SJSA1 (cell line): ENCODE results near the gene NNT. TPM values are rescaled to one million over a fixed set of nuclear protein-coding genes. Genes with fewer than 3 reads are reported as not detected.
"Not testable (repeated sequence)": the region's sequence is repeated elsewhere in the genome, so short reads cannot be mapped to it uniquely, and the experiment has no call there.

Experiments used
- DNase-seq, 2 experiments: peaks; one replicate each; pipeline ENCODE4 v3.0.0-alpha.2; 2015 to 2020; ENCODE audit warnings: low spot score in 2 of 2, low read depth in 1 of 2
- H3K27ac ChIP-seq: fragments of 250-450 bp; sonication (Bioruptor Pico); 2 replicates; pipeline ENCODE4 v1.5.1; 2020; ENCODE audit warnings: mild to moderate bottlenecking, moderate library complexity
- H3K27me3 ChIP-seq: fragments of 250-450 bp; sonication (Bioruptor Pico); replicated peaks from 2 replicates; pipeline ENCODE4 v1.5.1; 2020; ENCODE audit warnings: mild to moderate bottlenecking, moderate library complexity
- H3K36me3 ChIP-seq: fragments of 250-450 bp; sonication (Bioruptor Pico); 2 replicates; pipeline ENCODE4 v1.5.1; 2020; ENCODE audit warnings: mild to moderate bottlenecking
- H3K4me1 ChIP-seq: fragments of 250-450 bp; sonication (Bioruptor Pico); replicated peaks from 2 replicates; pipeline ENCODE4 v1.6.1; 2021; ENCODE audit warnings: mild to moderate bottlenecking
- H3K4me3 ChIP-seq: fragments of 250-450 bp; sonication (Bioruptor Pico); 2 replicates; pipeline ENCODE4 v1.5.1; 2020; ENCODE audit warnings: mild to moderate bottlenecking
- H3K9me3 ChIP-seq: fragments of 250-450 bp; sonication (Bioruptor Pico); replicated peaks from 2 replicates; pipeline ENCODE4 v1.5.1; 2020; ENCODE audit warnings: mild to moderate bottlenecking
- total RNA-seq: library from RNA; depleted of rRNA; stranded (reverse); fragments of >200 nt; shearing (Covaris generic); gene quantifications from 2 replicates; pipeline ENCODE4 v1.2.3, GENCODE V29; 2014

Gene NNT
- total RNA-seq, 1 experiment from 2014 or later = 97.4 TPM

DNA sequence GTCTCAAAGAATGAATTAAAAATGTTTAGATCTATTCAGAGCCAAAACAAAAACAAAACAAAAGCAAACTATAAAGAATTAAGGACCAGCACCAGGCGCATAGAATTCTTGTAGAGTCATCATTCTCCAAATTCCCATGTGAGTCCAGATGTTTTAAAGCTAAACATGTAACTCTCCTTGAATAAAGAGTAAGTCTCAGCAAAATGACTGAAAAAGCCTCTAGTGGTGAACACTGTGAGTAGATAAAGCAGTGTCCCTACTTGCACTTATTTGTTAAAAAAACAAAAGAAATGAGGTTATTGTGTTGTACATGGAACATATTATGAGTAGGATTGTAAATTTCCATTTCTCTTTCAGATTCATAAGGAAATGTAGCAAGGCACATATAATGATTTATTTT is 44.0 kb downstream of the NNT start:
- no peak for DNase-seq
- peaks cover 23% of the 10 kb centered on the region for H3K4me1 ChIP-seq
- peaks cover 49% of the 10 kb centered on the region for H3K36me3 ChIP-seq

DNA sequence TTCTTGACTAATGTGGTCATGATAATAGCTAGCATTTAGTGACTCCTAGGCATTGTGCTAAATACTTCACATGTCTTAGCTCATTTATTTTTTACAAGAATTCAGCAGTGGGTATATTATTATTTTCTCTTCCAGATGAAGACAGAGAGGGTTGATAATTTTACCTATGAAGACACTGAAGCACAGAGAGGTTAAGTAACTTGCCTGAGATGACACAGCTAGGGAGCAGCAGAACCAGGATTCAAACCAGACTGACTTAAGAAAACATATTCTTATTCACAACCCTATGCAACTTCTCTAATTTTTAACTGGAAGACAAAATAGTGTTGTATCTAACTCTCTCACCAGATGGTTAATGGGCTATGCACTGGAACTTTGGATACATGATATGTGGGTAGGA is 44.8 kb downstream of the NNT start:
- H3K27me3 ChIP-seq = no peaks in the 10 kb centered on the region
- no peak overlapping the region for H3K4me3 ChIP-seq
- peaks cover 55% of the 10 kb centered on the region for H3K36me3 ChIP-seq
- no peak for DNase-seq
- no peaks in the 10 kb centered on the region for H3K9me3 ChIP-seq
- H3K4me1 ChIP-seq = peaks cover 22% of the 10 kb centered on the region
- H3K27ac ChIP-seq = no peak overlapping the region

More for the DNA sequence above, 44.0 kb downstream of the NNT start:
- Histone ChIP-seq H3K9me3 (no peaks in the 10 kb centered on the region), H3K27me3 (no peaks in the 10 kb centered on the region), H3K27ac (no peak overlapping the region), H3K4me3 (no peak overlapping the region)

DNA sequence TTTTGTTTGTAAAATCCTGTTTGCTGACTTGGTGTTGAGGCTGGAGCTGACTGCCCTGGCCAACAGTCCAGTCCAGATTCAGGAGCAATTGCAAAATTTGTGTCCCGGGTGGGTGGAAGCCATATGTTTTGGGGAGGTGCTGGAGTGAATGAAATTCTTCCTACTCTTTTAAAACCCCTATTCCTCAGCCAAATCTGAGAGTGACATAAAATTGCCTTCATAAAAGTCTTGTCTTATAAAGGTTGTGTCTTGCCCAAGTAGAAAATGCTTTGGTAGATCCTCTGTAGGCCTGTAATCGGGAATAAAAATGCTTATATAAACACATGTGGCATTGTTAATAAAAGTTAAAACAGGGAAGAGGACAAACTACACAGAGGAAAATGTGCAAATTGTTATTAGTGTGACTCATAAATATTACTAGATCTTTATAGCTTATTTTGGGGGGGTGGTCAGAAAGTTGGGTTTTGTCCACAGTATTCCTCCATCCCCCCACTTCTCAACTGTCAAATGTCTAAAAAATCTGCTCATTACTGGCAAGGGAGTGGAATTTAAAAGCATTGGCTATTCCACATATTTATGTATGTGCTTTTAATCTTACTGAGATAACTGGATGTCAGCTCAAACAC is 45.6 kb downstream of the NNT start:
- H3K36me3 ChIP-seq = peaks cover 60% of the 10 kb centered on the region
- peaks cover 13% of the 10 kb centered on the region for H3K4me1 ChIP-seq
- no peaks in the 10 kb centered on the region for H3K27me3 ChIP-seq
- no peak overlapping the region for H3K4me3 ChIP-seq
- H3K27ac ChIP-seq = no peak overlapping the region
- no peaks in the 10 kb centered on the region for H3K9me3 ChIP-seq
- no peak for DNase-seq

GRCh38 chr5:43649256-43649655 is 46.3 kb downstream of the NNT start:
- H3K9me3 ChIP-seq = no peaks in the 10 kb centered on the region
- H3K36me3 ChIP-seq = peaks cover 60% of the 10 kb centered on the region
- no peak overlapping the region for H3K4me3 ChIP-seq
- no peaks in the 10 kb centered on the region for H3K27me3 ChIP-seq
- no peak overlapping the region for H3K27ac ChIP-seq
- DNase-seq = no peak
- peaks cover 13% of the 10 kb centered on the region for H3K4me1 ChIP-seq

GRCh38 chr5:43652537-43653302 is 49.7 kb downstream of the NNT start:
- Histone ChIP-seq H3K27me3 (no peaks in the 10 kb centered on the region), H3K27ac (no peak overlapping the region), H3K4me1 (peaks cover 15% of the 10 kb centered on the region), H3K36me3 (peaks cover 74% of the 10 kb centered on the region), H3K9me3 (no peaks in the 10 kb centered on the region), H3K4me3 (no peak overlapping the region)
- no peak for DNase-seq

- Histone ChIP-seq H3K27ac (peak overlapping the region; percentile 45), H3K9me3 (no peaks in the 10 kb centered on the region), H3K36me3 (peaks cover 50% of the 10 kb centered on the region), H3K4me1 (peaks cover 14% of the 10 kb centered on the region), H3K27me3 (no peaks in the 10 kb centered on the region), H3K4me3 (no peak overlapping the region)
- peak in 1 of 2 experiments; percentile 62 for DNase-seq
These were observed 55.5 kb downstream of the NNT start for GRCh38 chr5:43658509-43658908.

DNA sequence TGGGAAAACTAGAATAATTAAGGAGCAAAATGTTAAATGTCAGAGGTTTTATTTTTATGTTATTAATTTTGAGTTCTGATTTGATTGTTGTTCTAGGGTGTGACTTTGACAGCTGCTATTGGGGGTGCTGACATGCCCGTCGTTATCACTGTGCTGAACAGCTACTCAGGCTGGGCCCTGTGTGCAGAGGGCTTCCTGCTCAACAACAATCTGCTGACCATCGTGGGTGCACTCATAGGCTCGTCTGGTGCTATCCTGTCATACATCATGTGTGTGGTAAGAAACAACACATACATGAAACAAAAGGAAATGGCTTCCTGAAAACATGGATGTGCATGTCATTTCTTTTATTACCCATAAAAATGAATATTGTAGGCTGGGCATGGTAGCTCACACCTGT is 56.1 kb downstream of the NNT start:
- Histone ChIP-seq H3K4me3 (no peak overlapping the region), H3K36me3 (peaks cover 56% of the 10 kb centered on the region), H3K4me1 (peaks cover 14% of the 10 kb centered on the region), H3K27ac (peak overlapping the region; percentile 45; the same call in 1 of the 2 replicates), H3K9me3 (no peaks in the 10 kb centered on the region), H3K27me3 (no peaks in the 10 kb centered on the region)
- DNase-seq = no peak

DNA sequence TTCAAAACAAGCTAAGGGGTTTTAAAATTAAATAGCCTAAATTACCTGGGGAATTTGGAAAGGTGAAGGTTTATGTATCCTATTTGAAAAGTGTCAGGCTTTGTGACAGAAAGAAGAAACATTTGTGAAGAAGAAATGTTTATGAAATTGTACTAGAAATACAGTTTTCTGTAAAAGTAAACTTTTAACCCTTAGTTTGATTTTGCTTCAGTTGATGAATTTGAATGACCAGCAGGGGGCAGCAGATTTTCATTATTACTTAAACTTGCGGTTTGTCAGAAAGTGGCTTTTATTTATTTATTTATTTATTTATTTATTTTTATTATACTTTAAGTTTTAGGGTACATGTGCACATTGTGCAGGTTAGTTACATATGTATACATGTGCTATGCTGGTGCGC is 58.1 kb downstream of the NNT start:
- Histone ChIP-seq H3K27me3 (no peaks in the 10 kb centered on the region), H3K9me3 (no peaks in the 10 kb centered on the region), H3K27ac (no peak overlapping the region), H3K36me3 (peaks cover 57% of the 10 kb centered on the region), H3K4me3 (no peak overlapping the region), H3K4me1 (peaks cover 14% of the 10 kb centered on the region)
- DNase-seq = no peak

- Histone ChIP-seq H3K4me1 (peaks cover under 1% of the 10 kb centered on the region; the same call in 1 of the 2 replicates), H3K27me3 (no peaks in the 10 kb centered on the region), H3K4me3 (no peak overlapping the region), H3K9me3 (no peaks in the 10 kb centered on the region), H3K36me3 (peaks cover 45% of the 10 kb centered on the region), H3K27ac (no peak overlapping the region)
- no peak for DNase-seq
These were observed 60.9 kb downstream of the NNT start for GRCh38 chr5:43663916-43664315.

DNA sequence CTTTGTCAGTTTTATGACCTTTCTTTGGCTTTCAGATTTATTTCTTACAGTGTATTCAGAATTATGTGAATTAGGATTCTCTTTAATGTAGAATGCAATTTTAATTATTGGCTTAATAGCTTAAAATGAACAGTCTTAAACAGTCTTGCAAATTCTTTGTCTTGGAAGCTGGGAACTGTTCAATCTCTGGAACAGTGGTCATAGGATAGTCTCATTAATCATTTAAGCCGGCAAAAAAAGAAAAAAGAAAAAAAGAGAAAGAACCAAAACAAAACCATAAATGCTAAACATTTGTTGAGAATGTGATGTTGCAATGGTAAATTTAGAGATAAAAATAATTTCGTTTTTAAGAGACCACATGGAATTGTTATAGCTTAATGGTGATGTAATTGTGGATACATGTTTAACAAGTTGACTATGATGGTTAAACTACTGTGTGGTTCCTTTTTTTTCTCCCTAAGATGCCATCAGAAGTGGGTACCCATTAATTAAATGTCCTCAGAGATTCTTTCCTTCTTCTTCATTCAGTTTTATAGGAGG is 61.6 kb downstream of the NNT start:
- no peak overlapping the region for H3K4me3 ChIP-seq
- DNase-seq = no peak
- no peaks in the 10 kb centered on the region for H3K9me3 ChIP-seq
- peaks cover 39% of the 10 kb centered on the region for H3K36me3 ChIP-seq
- H3K27ac ChIP-seq = no peak overlapping the region
- H3K4me1 ChIP-seq = no peaks in the 10 kb centered on the region
- no peaks in the 10 kb centered on the region for H3K27me3 ChIP-seq

DNA sequence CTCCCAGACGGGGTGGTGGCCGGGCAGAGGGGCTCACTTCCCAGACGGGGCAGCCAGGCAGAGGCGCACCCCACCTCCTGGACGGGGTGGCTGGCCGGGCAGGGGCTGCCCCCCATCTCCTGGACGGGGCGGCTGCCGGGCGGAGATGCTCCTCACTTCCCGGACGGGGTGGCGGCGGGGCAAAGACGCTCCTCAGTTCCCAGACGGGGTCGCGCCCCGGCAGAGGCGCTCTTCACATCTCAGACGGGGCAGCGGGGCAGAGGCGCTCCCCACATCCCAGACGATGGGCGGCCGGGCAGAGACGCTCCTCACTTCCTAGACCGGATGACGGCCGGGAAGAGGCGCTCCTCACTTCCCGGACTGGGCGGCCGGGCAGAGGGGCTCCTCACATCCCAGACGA is 62.8 kb downstream of the NNT start:
- not testable (repeated sequence) for H3K4me1 ChIP-seq, H3K4me3 ChIP-seq, H3K9me3 ChIP-seq, DNase-seq, H3K27me3 ChIP-seq, H3K27ac ChIP-seq
- peaks cover 30% of the 10 kb centered on the region for H3K36me3 ChIP-seq

- H3K27me3 ChIP-seq, H3K4me3 ChIP-seq, DNase-seq, H3K4me1 ChIP-seq, H3K9me3 ChIP-seq, H3K27ac ChIP-seq: not testable (repeated sequence)
- H3K36me3 ChIP-seq = peaks cover 28% of the 10 kb centered on the region
These were observed 63.7 kb downstream of the NNT start for GRCh38 chr5:43666728-43667127.

- H3K4me1 ChIP-seq = not testable (repeated sequence)
- peaks cover 24% of the 10 kb centered on the region for H3K36me3 ChIP-seq
These were observed 64.4 kb downstream of the NNT start for GRCh38 chr5:43667379-43667778.

DNA sequence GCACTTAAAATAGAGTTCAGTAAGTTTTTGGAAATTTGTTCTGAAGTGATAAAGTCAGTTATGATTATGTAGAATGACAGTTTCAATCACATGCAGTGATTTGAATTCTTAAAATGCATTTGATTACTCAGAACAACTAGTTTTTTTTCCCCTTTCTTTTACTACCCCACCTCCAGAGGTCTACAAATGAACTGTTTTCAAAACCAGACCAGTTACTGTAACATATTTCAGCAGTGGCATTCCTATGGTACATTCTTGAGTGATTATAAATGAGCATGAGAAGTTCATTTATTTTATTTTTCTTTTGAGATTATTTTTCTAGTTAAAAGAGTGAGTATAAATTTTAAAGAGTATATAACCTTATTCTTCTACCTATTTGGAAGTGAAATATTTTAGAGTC is 71.6 kb downstream of the NNT start:
- Histone ChIP-seq H3K27me3 (no peaks in the 10 kb centered on the region), H3K27ac (no peak overlapping the region)
- no peak for DNase-seq

More at GRCh38 chr5:43667379-43667778, 64.4 kb downstream of the NNT start:
- H3K9me3 ChIP-seq, DNase-seq, H3K27ac ChIP-seq, H3K4me3 ChIP-seq, H3K27me3 ChIP-seq: not testable (repeated sequence)

More for the DNA sequence above, 71.6 kb downstream of the NNT start:
- H3K4me3 ChIP-seq = no peak overlapping the region
- no peaks in the 10 kb centered on the region for H3K9me3 ChIP-seq
- peaks cover 48% of the 10 kb centered on the region for H3K36me3 ChIP-seq
- no peaks in the 10 kb centered on the region for H3K4me1 ChIP-seq
